ENCODE results near the gene MAP3K9.

Gene MAP3K9

DNA sequence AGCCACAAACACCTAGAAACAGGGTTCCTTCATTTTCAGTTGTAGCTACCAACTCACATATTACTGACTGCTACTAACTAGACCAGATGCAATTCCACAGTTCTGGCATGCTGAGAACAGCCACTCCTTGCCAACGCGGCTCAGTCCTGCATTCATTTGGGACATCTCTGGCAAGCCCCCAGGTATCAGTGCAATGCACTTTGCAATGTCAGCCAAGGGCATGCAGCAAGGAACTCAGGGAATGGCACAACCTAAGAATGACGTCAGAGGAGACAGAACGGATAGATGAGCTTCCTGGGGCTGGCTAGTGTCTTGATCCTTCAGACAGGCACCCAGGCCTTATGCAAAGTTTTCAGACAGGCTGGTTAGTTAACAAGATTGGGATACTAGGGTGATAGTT is 29.6 kb downstream of the MAP3K9 start:
- no peak for DNase-seq
- Histone ChIP-seq H3K9me3 (ENCODE audit: severe bottlenecking) (no peaks in the 10 kb centered on the region), H3K4me3 (ENCODE audit: low read depth, low read length) (no peak overlapping the region), H3K36me3 (peaks cover 11% of the 10 kb centered on the region), H3K27me3 (ENCODE audit: insufficient read depth, low read depth, severe bottlenecking) (no peaks in the 10 kb centered on the region), H3K27ac (no peak overlapping the region)
- TF ChIP-seq, protein P1, sequence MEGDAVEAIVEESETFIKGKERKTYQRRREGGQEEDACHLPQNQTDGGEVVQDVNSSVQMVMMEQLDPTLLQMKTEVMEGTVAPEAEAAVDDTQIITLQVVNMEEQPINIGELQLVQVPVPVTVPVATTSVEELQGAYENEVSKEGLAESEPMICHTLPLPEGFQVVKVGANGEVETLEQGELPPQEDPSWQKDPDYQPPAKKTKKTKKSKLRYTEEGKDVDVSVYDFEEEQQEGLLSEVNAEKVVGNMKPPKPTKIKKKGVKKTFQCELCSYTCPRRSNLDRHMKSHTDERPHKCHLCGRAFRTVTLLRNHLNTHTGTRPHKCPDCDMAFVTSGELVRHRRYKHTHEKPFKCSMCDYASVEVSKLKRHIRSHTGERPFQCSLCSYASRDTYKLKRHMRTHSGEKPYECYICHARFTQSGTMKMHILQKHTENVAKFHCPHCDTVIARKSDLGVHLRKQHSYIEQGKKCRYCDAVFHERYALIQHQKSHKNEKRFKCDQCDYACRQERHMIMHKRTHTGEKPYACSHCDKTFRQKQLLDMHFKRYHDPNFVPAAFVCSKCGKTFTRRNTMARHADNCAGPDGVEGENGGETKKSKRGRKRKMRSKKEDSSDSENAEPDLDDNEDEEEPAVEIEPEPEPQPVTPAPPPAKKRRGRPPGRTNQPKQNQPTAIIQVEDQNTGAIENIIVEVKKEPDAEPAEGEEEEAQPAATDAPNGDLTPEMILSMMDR (IDR thresholded peaks at IDR 0.05; ENCODE audit: low read depth, low read length): no peak

DNA sequence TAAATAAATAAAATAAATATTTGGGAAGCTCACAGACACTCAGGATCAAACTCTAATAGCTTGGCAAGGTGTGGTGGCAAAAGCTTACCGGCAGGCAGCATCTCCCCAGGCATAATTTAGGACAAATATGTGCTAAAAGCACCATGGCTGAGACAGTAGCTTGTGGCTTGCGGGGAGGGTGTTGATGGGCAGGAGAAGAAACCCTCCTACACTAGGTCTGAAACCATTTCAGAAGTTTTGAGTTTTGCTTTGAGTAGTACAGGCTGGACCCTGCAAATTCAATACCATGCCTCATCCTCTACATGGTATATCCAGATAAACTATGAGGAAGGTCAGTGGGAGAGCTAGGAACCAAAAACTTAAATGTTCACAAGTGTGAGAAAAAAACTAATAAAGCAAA is 33.1 kb downstream of the MAP3K9 start:
- no peak for DNase-seq
- Histone ChIP-seq H3K4me3 (ENCODE audit: low read depth, low read length) (no peak overlapping the region), H3K27me3 (ENCODE audit: insufficient read depth, low read depth, severe bottlenecking) (no peaks in the 10 kb centered on the region), H3K27ac (no peak overlapping the region), H3K9me3 (ENCODE audit: severe bottlenecking) (no peaks in the 10 kb centered on the region), H3K36me3 (peaks cover 3% of the 10 kb centered on the region; the same call in 1 of the 2 replicates)
- TF ChIP-seq, protein P1 (IDR thresholded peaks at IDR 0.05; ENCODE audit: low read depth, low read length): no peak

GRCh38 chr14:70773182-70773862 is 36.0 kb downstream of the MAP3K9 start:
- H3K27ac ChIP-seq: peak overlapping the region; percentile 36
- no peaks in the 10 kb centered on the region for H3K27me3 ChIP-seq (ENCODE audit: insufficient read depth, low read depth, severe bottlenecking)
- TF ChIP-seq, protein P1 (IDR thresholded peaks at IDR 0.05; ENCODE audit: low read depth, low read length): no peak
- H3K36me3 ChIP-seq: peaks cover 9% of the 10 kb centered on the region
- no peak overlapping the region for H3K4me3 ChIP-seq (ENCODE audit: low read depth, low read length)
- no peaks in the 10 kb centered on the region for H3K9me3 ChIP-seq (ENCODE audit: severe bottlenecking)
- no peak for DNase-seq

DNA sequence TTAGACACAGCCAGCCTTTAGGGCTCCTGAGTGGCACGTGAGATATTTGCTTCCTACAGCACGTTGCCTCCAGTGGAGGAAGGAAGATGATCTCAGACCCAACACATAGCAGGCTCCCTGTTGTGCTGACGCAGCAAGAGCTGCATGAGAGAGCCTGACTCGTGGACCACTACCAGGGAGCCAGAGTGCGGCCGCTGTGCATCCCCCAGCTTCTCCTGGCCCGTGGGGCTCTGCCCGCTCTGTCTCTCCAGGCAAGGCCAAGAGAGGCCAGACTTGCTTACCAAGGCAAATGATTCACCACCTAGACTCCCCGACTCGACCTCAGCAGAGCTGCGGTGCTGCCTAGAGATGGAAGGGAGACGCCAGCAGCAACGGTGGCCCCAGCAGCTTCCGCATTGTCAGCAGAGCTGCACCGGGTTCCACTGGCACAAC is 37.5 kb downstream of the MAP3K9 start:
- DNase-seq: no peak
- Histone ChIP-seq H3K4me3 (ENCODE audit: low read depth, low read length) (no peak overlapping the region), H3K27ac (no peak overlapping the region), H3K27me3 (ENCODE audit: insufficient read depth, low read depth, severe bottlenecking) (no peaks in the 10 kb centered on the region), H3K9me3 (ENCODE audit: severe bottlenecking) (no peaks in the 10 kb centered on the region), H3K36me3 (peaks cover 9% of the 10 kb centered on the region)
- TF ChIP-seq, protein P1 (IDR thresholded peaks at IDR 0.05; ENCODE audit: low read depth, low read length): no peak

- Histone ChIP-seq H3K4me3 (ENCODE audit: low read depth, low read length) (no peak overlapping the region), H3K27me3 (ENCODE audit: insufficient read depth, low read depth, severe bottlenecking) (no peaks in the 10 kb centered on the region), H3K27ac (no peak overlapping the region), H3K9me3 (ENCODE audit: severe bottlenecking) (no peaks in the 10 kb centered on the region), H3K36me3 (peaks cover 9% of the 10 kb centered on the region)
- DNase-seq: no peak
- TF ChIP-seq, protein P1 (IDR thresholded peaks at IDR 0.05; ENCODE audit: low read depth, low read length): no peak
These were observed 38.8 kb downstream of the MAP3K9 start for GRCh38 chr14:70770490-70770889.

DNA sequence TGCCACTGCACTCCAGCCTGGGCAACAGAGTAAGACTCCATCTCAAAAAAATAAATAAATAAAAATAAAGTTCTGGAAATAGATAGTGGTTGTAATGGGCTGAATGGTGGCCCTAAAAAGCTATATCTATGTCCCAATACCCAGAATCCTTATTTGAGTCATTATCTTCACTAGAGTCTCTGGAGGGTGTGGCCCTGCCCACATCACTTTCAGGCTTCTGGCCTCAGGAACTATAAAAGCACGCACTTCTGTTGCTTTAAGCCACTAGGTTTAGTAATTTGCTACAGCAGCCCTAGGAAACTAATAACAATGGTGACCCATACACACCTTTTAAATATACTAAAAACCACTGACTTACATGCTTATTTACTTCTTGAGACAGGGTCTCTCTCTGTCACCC is 49.9 kb downstream of the MAP3K9 start:
- no peaks in the 10 kb centered on the region for H3K27me3 ChIP-seq (ENCODE audit: insufficient read depth, low read depth, severe bottlenecking)
- TF ChIP-seq, protein P1 (IDR thresholded peaks at IDR 0.05; ENCODE audit: low read depth, low read length): no peak
- no peak for DNase-seq
- no peak overlapping the region for H3K27ac ChIP-seq
- H3K36me3 ChIP-seq: peaks cover 44% of the 10 kb centered on the region
- H3K4me3 ChIP-seq (ENCODE audit: low read depth, low read length): no peak overlapping the region
- H3K9me3 ChIP-seq (ENCODE audit: severe bottlenecking): no peaks in the 10 kb centered on the region
